GM21528 (cell line): ENCODE results near the gene NUAK1.

Source experiments
- ATAC-seq: cut with Tn5 transposase; IDR thresholded peaks from one replicate; pipeline ENCODE4 v1.9.1; 2021; ENCODE audit warnings: mild to moderate bottlenecking, moderate library complexity; ENCODE audit not compliant: unreplicated experiment, low FRiP score

Gene NUAK1

GRCh38 chr12:106086696-106087095, 52.1 kb downstream of the NUAK1 start:
- ATAC-seq: no peak

- ATAC-seq: no peak
Measured at GRCh38 chr12:106085213-106085612, 53.5 kb downstream of the NUAK1 start.

DNA sequence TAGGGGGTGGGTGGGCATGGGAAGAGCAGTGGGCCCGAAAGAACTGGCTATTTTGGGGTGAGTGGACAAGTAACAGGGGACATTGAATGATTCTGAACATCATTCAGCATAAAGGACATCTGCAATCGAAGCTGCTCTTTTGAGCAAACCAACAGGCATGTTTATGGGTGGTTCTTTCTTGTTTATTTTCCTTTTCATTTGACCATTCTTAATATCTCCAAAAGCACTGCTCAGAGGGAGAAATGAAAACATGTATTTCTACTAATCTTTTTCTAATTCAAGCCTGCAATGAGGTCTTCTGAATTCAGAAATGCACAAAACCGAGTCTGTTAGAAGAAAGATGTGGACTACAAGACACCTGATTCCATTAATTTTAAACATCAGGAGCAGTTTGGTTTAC, 54.0 kb downstream of the NUAK1 start:
- ATAC-seq: no peak

DNA sequence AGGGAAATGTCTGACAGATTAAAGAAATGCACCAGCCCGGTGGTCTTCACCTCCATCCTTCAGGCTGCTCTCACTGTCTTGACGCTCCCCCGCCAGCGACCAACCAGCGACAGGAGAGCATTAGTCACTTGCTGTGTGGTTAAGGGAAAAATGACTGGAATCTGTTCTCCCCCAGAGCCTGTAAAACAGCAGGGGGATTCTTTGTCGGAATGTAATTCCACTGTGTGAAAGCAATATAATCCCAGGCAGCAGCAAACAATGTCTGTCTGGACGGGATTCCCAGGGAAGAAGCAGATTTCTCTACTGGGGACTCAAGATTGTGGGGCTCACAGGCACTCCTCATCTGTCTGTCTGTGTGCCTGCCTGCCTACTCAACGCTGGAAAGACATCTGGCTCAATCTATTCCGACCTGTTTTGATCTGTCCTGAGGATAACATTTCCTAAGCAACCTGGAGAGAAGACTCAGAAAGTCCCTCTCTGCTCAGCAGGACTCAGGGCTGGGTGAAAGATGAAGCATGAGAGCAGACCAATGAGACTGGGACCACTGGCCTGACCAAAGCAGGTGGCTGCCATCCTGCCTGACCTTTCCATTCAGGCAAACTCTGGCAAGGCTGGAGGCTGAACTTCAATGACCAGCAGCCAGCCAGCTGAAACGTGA, 54.6 kb downstream of the NUAK1 start:
- no peak for ATAC-seq

- ATAC-seq: no peak
Measured at GRCh38 chr12:106082216-106083175, 56.3 kb downstream of the NUAK1 start.

GRCh38 chr12:106081606-106082005, 57.1 kb downstream of the NUAK1 start:
- ATAC-seq: no peak

DNA sequence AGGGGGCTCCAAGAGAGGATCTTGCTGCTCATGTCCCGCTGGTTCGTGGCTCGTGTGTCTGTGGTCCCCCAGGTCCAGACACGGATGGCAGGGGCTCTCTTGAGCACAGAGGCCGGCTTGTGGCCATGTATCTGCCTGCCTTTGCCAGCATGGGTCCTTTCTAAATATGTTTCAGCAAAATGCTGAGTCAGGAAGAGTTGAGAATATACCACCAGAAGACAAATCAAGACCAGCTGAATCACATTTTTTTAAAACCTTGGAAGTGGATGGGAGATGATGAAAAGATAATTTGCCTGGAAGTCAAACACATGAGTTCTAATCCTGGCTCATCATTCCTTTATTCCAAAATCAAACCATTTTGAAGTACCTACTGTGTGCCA, 58.0 kb downstream of the NUAK1 start:
- ATAC-seq: no peak

DNA sequence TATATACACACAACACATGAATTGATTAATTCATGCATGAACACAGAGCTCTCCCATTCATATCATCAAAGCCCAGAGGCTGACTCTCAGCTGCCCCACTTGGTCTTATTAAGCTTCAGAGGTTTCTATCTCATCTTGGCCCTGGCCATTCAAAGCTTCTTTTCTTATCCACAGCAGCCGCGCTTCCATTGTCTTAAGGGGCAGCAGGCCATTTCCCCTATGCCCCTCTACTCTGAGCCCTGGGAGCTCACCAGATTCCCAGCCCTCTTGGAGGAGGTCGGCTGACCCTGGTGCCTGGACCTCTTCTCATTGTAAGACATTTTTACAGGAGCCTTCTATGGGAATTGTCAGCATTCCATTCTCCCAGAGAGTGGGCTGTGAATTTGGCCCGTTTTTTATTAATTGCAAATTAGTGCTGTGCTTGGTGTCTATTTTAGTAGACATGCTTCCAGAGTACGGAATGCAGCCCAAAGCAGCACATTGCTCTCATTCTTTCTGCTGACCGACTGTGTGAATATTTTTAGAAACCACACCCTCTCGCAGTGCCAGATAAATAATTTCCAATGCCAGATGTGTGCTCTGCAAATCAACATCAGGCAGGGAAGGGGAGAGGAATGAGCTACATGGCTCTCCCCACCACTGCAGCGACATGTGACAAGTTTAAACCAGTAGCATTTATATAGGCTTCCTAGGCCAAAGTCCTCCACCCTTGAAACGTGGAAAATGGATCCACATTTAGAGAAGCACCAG, 58.5 kb downstream of the NUAK1 start:
- no peak for ATAC-seq

DNA sequence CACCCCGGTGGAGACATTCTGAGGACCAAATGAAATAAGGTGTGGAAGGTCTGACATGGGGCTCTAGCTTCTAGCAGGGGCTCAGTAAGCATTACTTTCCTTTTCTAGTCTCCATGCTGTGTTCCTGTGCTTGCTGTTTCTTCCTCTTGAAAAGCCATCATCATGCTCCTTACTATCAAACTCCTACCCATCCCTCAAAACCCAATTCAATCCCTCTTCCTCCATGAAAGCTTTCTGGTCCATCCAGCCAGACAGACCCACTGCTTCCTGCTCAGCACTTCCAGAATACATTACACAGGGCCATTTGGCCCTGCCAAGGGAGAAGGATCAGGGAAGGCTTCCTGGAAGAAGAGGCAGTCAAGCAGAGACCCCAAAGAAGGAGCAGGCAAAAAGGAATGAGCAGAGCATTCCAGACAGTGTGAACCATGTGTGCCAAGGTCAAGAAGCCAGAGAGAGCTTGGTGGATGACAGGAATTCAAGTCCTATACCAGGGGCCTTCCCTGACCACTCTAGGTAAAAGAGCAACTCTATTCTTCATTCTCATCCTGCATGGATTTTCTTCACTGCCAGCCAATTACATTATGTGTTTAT, 59.5 kb downstream of the NUAK1 start:
- ATAC-seq: no peak

DNA sequence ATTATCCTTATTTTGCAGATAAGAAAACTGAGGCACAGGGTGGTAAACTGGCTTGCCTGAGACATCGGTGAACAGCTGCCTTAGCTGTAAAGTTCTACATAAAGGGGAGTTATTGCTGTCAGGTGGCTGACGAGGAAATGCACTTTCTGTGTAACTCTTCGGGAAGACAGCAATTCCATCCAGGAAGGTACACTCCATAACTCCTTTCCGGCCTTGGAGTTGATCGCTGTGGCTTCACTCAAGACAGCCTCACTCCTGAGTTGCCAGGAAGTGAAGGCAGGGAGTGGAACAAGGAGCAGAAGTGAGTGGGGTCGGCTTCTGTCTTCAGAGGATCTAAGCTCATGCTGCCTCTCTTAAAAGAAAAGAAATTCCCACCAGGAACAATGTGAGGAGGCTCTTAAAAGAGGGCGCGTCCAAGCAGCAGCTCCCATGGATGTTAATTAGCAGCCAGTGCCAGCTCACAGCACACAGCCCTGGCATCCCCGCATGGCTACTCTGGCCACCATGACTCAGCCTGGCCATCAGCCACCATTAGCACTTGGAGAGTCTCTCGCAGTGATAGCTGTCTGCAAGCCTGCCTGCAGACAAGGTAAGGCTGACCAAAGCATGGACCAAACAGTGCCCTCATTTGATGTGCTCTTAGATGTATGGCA, 60.3 kb downstream of the NUAK1 start:
- ATAC-seq: no peak

DNA sequence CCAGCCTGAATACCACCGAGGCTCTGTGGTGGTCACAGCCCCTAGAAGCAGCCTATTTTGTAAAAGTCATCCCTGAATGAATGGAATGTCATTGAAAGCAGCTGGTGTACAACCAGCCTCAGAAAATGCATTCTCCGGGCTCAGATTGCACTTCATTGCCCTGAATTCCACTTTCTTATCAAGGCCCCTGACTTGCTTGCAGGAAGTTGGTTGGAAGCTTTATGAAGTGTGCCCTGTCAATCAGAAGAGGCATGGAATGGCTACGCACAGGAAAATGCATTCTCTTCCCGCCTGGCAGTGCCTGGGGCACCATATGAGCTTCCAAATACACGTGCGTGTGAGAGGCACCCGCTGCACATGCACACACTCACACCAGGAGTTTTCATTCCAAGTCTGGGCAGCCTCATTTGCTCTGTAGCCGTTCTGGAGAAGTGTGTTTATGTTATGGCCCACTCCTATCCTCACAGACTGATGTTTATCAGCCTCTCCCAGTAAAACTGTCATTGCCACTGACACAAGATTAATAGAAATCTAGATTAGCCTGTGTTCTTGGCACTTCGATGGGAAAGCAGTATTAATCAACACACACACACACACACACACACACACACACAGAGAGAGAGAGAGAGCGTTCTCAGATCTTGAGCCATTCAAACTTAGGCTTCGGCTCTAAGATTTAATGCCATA, 63.9 kb downstream of the NUAK1 start:
- ATAC-seq: no peak

- no peak for ATAC-seq
Measured at GRCh38 chr12:106074361-106074705, 64.4 kb downstream of the NUAK1 start.

DNA sequence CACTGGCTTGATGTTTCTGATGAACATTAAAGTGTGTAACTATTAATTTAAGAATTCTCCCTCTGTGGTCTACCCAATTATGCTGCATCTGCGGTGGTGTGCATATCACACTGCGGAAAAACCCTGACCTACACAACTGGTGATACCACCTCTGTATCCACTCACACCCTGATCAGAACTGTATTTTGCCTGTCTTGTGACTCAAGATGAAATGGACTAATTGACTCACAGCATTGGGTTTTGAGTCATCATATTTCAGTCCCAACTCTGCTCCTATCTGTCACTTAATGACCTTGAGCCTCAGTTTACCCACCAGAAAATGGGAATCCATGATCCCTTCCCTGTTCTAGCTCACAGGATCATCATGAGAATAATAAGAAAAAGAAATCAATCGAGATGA, 65.6 kb downstream of the NUAK1 start:
- no peak for ATAC-seq

GRCh38 chr12:106072751-106073150, 66.0 kb downstream of the NUAK1 start:
- no peak for ATAC-seq

GRCh38 chr12:106071686-106072085, 67.1 kb downstream of the NUAK1 start:
- ATAC-seq: no peak

DNA sequence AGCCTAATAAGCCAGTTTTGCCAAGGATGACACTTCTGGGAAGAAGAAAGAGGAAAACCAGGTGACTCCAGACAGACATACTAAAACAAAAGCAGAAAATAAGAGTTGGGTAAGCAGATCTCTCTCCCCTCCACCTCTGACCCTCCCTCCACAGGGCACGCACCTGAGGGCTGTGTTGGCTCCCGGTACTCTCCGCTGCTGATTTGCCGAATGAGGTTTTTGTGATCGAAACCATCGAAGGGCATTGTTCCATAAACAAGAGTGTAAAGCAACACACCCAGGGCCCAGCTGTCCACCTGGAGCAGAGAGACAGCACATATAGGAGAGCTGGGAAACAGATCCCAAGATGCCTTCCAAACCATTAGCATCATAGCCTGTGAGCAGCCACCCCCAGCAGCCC, 68.1 kb downstream of the NUAK1 start:
- ATAC-seq: no peak

DNA sequence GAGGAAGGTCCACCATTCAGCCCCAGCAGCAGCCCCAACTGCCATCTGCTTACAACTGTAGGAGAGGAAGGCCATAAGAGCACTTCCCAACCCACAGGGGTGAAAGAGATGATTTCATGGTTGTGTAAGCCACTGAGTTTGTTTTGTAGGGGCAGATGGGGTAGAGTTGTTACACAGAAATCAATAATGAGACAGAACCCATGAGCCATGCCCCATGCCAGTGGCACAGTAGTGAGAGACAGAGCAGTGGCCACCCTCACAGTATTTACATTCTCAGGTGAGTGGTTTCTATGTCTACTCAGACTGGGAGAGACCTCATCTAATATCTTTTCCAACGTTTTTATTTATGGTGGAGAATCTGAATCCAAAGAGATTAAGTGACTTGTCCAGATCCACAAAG, 68.6 kb downstream of the NUAK1 start:
- no peak for ATAC-seq

- ATAC-seq: no peak
Measured at GRCh38 chr12:106068296-106068695, 70.5 kb downstream of the NUAK1 start.

DNA sequence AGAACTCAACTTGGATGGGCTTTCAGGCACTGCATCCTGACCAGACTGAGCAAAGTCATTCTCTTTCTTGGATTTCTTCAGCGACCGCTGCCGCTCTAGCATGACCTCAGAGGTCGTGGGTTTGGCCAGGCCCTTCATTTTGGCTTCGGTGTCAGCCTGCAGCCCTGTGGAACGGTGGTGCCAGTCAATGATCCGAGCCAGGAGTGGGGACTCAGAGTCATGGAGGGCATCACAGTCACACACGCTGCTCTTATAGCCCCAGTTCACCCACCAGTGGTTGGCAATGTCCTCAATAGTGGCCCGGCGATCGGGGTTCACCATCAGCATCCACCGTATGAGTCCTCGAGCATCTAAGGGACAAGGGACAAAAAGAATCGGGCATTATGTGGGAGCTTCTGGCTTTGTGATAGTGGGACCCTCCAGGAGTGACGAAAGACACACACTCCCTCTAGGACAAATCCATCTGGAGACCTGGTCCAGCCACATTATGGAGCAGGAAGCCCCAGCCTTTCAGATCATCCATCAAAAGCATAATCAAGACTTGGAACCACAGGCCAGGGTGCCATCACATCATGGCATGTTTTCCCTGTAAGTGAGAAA, 71.0 kb downstream of the NUAK1 start:
- no peak for ATAC-seq
